ENCODE data around the gene NRN1.

- TF ChIP-seq, protein P1, sequence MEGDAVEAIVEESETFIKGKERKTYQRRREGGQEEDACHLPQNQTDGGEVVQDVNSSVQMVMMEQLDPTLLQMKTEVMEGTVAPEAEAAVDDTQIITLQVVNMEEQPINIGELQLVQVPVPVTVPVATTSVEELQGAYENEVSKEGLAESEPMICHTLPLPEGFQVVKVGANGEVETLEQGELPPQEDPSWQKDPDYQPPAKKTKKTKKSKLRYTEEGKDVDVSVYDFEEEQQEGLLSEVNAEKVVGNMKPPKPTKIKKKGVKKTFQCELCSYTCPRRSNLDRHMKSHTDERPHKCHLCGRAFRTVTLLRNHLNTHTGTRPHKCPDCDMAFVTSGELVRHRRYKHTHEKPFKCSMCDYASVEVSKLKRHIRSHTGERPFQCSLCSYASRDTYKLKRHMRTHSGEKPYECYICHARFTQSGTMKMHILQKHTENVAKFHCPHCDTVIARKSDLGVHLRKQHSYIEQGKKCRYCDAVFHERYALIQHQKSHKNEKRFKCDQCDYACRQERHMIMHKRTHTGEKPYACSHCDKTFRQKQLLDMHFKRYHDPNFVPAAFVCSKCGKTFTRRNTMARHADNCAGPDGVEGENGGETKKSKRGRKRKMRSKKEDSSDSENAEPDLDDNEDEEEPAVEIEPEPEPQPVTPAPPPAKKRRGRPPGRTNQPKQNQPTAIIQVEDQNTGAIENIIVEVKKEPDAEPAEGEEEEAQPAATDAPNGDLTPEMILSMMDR (IDR thresholded peaks at IDR 0.05), result no peak
- TF ChIP-seq POLR2A (IDR thresholded peaks at IDR 0.05), result no peak
Measured at GRCh38 chr6:5984150-5985089, 22.3 kb downstream of the NRN1 start.

All from lower leg skin (tissue), 3 donors.